ENCODE results near the gene SDHC.
"Not testable (repeated sequence)": the region's sequence is repeated elsewhere in the genome, so short reads cannot be mapped to it uniquely, and the experiment has no call there.

Gene SDHC

DNA sequence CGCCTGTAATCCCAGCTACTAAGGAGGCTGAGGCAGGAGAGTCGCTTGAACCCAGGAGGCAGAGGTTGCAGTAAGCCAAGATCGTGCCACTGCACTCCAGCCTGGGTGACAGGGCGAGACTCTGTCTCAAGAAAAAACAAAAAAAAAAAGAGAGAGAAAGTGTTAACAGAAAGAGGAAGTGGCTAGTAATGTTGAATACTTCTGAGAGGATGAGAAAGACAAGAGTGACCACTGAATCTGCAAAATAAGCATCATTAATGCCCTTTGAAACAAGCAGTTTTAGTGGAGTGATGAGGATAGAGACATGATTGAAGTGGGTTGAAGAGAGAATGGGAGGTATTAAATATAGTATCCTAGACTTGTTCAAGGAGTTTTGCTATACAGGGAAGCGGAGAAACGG lies 16.1 kb upstream of the SDHC start:
- in situ Hi-C loops (cut with HindIII; ENCODE audit: low pct_unique_long_range_greater_than_20kb, low sequenced_read_pairs) = no loop called here
- TF ChIP-seq JUND (IDR thresholded peaks at IDR 0.05; ENCODE audit: low read depth) = no peak
- no peak for DNase-seq (ENCODE audit: low read depth in 1 of 2, low spot score in 1 of 2)

DNA sequence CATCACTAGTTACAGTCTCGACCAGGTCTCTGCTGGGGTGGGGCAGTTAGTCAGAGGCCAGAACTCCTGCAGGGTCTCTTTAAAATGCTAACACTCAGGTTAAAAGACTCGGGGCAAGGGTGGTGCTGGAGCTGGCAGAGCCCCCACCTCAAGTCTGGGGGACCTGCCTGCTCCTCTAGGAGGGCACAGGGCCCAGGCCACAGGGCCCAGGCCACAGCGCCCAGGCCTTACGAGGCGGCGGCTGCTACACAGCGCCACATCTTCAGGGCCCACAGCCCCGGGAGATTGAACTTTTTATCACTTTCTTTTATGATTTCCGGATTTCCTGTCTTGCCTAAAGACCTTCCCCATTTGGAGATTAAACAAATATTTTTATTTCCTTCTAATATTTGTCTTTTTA lies 14.8 kb upstream of the SDHC start:
- no peak for TF ChIP-seq JUND (IDR thresholded peaks at IDR 0.05; ENCODE audit: low read depth)
- no peak for DNase-seq (ENCODE audit: low read depth in 1 of 2, low spot score in 1 of 2)
- in situ Hi-C loops (cut with HindIII; ENCODE audit: low pct_unique_long_range_greater_than_20kb, low sequenced_read_pairs) = no loop called here

DNA sequence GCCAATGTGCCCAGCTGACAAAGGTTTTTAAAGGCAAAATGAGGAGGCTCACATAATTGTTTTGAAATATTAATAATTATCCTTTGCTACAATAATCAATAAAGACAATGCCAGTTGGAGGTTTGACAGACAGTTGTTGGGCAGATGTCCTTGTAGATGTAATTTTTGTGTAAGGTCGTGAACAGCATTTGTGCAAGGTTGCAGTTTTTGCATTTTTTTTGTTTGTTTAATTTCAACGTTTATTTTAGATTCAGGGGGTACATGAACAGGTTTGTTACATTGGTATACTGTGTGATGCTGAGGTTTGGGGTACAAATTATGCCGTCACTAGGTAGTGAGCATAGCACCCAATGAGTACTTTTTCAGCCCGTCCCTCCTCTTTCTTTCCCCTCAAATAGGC lies 13.7 kb upstream of the SDHC start:
- no peak for TF ChIP-seq JUND (IDR thresholded peaks at IDR 0.05; ENCODE audit: low read depth)
- no peak for DNase-seq (ENCODE audit: low read depth in 1 of 2, low spot score in 1 of 2)
- in situ Hi-C loops (cut with HindIII; ENCODE audit: low pct_unique_long_range_greater_than_20kb, low sequenced_read_pairs) = no loop called here

DNA sequence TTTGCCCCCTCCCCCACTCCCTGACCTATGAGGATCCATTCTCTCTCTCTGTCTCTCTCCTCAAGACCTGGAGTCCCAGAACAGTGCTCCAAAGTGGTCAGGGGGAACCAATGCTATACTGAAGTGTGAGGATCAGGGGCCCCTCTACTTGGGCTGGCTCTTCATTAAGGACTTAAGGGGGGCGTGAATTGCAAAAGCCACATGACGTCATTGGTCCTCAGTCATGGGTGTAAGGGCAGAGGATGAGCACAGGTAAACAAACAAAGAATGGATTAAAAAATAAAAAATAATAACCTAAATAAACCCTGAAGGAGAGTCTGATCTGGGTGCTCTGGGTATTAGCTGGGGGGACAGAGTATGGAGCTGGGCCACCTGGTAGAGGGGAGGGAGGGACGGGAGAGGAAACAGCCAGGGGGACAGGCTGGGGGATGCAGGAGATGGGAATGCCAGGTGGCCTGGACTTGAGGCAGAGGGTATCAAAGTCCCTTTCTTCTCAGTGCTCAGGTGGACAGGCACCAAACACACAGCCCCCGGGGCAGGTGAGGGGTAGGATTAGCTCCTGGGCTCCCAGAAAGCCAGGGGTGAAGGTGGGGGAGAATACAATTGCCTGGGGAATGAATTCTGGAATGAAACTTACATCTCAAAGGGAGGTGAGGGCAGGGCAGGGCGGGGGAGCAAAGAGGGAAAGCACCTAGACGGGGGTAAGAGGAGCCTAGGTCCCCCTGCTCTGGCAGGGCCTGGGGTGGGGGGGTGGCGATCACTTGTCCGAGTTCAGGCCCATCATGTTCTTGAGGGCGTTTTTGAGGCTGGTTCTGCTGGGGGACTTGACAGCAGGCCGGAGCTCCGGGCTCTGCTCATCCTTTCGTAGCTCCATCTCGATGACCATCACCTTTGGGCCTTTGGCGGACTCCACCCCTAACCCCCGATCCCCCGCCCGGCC lies 9.0 kb upstream of the SDHC start:
- no peak for DNase-seq (ENCODE audit: low read depth in 1 of 2, low spot score in 1 of 2)
- in situ Hi-C loops (cut with HindIII; ENCODE audit: low pct_unique_long_range_greater_than_20kb, low sequenced_read_pairs) = no loop called here
- TF ChIP-seq JUND (IDR thresholded peaks at IDR 0.05; ENCODE audit: low read depth) = no peak

DNA sequence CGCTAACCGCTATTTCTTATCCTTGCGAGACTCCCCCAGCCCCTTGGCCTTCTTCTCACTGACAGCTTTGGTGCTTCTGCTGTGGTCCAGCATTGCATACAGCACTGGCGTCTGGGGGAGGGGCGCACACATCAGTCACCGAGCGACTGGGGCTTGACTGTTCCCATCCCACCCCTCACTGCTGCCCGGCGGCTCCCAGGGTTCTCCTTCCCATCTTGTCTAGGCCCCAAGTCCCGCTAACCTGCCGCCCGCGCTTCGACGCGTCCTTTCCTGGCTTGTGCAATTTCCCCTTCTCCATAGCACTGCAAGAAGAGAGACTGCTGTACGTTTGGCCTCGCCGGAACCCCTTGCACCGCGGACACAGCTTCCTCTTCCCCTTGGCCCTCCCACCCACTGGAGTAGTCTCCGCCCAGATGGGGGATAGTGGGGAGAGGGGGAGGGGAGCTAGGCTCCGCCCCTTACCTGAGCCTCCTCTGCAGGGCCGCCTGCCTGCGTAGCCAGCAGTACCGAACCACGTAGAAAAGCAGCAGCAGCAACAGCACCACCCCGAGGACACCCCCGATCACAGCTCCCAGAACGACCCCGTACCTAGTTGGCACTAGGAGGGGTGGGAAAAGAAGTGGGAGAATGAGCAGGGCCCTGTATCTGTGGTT lies 8.2 kb upstream of the SDHC start:
- in situ Hi-C loops (cut with HindIII; ENCODE audit: low pct_unique_long_range_greater_than_20kb, low sequenced_read_pairs) = no loop called here
- no peak for TF ChIP-seq JUND (IDR thresholded peaks at IDR 0.05; ENCODE audit: low read depth)
- no peak for DNase-seq (ENCODE audit: low read depth in 1 of 2, low spot score in 1 of 2)

DNA sequence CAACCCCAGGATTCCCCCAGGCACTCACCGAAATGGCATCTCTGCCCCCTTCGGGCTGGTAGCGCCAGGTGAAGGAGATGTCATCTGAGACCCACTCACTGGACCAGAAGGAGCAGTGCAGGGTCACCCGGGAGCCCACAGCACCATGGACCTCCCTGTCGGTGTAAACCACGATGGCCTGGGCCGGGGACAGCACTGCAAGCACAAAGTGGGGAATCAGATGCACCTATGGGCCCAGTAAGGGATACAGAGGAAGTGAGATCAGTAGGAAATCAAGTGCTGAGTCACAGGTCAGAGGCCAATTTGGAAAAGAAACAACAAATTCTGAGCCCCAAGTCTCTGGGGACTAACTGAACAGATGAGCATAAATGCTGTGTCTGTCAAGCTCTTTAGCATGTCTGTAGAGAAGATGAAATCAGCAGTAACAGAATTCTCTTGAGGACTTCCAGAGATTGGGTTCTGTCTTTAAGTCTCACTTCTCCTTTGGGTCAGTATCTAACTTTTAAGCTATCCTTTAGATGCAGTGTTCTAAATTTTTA lies 6.9 kb upstream of the SDHC start:
- in situ Hi-C loops (cut with HindIII; ENCODE audit: low pct_unique_long_range_greater_than_20kb, low sequenced_read_pairs) = no loop called here
- no peak for TF ChIP-seq JUND (IDR thresholded peaks at IDR 0.05; ENCODE audit: low read depth)
- DNase-seq (ENCODE audit: low read depth in 1 of 2, low spot score in 1 of 2) = no peak

DNA sequence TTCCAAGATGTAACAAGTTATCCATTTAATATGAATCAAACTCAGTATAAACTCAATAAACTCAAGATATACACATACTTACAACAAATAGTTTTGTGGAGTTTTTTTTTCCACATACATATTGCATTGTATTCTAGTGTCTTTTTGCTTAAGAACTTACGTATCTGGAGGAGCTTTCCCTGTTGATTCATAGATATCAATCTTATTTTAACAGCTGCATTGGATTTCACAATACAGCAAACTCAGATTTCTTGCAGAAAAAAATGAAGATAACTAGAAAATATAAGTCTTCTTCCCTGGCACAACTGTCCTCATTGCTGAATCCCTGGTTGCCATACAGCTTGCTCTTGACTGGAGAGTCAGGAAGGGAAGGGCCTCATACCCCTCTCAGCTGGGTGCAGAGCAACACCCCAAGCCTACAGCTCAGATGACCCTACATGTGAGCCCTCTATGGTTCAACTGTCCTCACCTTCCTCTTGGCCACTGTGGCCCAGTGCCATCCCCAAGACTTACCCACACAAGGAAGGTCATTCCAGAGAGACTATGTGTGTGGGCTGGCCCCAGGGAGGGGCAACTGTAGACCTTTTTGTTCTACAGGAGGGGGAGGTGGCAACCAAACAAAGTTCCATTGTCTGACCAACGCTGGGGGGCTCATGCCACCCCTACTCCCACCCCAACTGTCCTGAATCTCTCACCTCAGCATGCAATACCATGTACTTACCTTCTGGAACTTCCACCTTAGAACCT lies 6.1 kb upstream of the SDHC start:
- no peak for DNase-seq (ENCODE audit: low read depth in 1 of 2, low spot score in 1 of 2)
- in situ Hi-C loops (cut with HindIII; ENCODE audit: low pct_unique_long_range_greater_than_20kb, low sequenced_read_pairs) = no loop called here
- no peak for TF ChIP-seq JUND (IDR thresholded peaks at IDR 0.05; ENCODE audit: low read depth)

DNA sequence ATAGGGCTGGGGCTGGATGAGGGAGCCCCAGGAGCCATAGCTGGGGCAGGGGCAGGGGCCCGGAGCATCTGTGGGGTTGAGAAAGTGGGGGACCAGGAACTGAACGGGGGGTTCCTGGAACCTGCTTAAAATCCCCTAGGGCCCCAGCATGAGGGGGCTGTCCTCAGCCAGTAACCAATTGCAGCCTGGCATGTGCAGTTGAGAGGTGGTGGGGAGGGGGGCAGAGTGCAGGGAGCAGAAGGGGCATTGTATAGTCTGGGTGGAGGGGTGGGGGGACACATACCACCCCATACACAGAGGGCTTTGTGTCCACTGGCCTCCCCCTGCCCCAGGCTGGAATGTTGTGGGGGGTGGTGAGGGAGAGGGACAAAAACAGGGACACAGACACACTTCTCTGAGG lies 4.3 kb upstream of the SDHC start, which contains the start of gene MPZ:
TSS of gene MPZ (minus strand) at position 101 of the 400 bp plus-strand sequence. CDS start at position 38, 63 bp downstream.
- in situ Hi-C loops (cut with HindIII; ENCODE audit: low pct_unique_long_range_greater_than_20kb, low sequenced_read_pairs) = no loop called here

DNA sequence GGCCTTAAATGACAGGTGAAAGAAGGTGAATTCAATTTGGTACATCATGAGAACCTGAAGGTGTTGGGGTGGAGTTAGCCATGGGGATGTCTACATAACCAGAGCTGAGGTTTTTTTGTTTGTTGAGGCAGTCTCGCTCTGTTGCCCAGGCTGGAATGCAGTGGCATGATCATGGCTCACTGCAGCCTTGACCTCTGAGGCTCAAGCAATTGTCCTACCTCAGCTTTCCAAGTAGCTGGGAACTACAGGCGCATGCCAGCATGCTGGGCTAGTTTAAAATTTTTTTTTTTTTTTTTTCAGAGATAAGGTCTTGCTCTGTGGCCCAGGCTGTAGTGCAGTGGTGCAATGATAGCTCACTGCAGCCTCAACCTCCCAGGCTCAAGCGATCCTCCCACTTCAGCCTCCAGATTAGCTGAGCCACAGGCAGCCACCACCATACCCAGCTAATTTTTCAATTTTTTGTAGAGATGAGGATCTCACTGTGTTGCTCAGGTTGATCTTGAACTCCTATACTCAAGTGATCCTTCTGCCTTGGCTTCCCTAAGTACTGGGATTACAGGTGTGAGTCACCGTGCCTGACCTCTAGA lies 2.5 kb upstream of the SDHC start:
- DNase-seq (ENCODE audit: low read depth in 1 of 2, low spot score in 1 of 2) = no peak
- TF ChIP-seq JUND (IDR thresholded peaks at IDR 0.05; ENCODE audit: low read depth) = no peak
- in situ Hi-C loops (cut with HindIII; ENCODE audit: low pct_unique_long_range_greater_than_20kb, low sequenced_read_pairs) = no loop called here

More for the DNA sequence above, 4.3 kb upstream of the SDHC start, which contains the start of gene MPZ:
- DNase-seq (ENCODE audit: low read depth in 1 of 2, low spot score in 1 of 2) = no peak
- TF ChIP-seq JUND (IDR thresholded peaks at IDR 0.05; ENCODE audit: low read depth) = no peak

DNA sequence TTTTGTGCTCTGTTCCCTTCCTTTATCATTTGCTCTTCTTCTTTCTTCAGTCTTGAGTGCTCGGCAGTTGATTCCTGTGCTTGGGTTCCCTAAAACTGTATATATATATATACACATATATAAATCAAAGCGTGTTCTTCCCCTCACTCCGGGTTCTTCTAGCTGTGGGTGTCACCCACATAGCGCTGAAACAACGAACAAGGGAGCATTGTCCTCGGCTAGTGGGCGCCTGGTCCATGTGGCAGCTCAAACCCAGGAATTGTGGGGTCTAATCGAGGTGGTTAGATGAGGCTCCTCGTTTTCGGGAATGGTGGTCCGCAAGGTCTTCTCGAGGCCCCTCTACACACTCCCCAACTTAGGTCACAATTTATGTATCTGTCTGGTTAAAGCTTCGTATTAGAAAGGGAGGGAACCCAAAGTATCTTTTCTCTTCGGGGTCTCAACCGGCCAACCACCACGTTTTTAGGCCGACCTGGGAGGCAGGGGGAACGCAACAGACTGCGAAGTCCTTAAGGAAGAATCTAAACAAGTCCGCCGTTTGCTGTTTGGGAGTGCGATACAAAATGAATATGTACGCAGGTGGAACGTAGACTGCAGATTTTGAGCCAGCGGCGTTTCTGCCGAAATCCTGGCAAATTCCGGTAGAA lies 504 bp upstream of the SDHC start:
- DNase-seq (ENCODE audit: low read depth in 1 of 2, low spot score in 1 of 2) = no peak
- TF ChIP-seq JUND (IDR thresholded peaks at IDR 0.05; ENCODE audit: low read depth) = no peak
- in situ Hi-C loops (cut with HindIII; ENCODE audit: low pct_unique_long_range_greater_than_20kb, low sequenced_read_pairs) = no loop called here

DNA sequence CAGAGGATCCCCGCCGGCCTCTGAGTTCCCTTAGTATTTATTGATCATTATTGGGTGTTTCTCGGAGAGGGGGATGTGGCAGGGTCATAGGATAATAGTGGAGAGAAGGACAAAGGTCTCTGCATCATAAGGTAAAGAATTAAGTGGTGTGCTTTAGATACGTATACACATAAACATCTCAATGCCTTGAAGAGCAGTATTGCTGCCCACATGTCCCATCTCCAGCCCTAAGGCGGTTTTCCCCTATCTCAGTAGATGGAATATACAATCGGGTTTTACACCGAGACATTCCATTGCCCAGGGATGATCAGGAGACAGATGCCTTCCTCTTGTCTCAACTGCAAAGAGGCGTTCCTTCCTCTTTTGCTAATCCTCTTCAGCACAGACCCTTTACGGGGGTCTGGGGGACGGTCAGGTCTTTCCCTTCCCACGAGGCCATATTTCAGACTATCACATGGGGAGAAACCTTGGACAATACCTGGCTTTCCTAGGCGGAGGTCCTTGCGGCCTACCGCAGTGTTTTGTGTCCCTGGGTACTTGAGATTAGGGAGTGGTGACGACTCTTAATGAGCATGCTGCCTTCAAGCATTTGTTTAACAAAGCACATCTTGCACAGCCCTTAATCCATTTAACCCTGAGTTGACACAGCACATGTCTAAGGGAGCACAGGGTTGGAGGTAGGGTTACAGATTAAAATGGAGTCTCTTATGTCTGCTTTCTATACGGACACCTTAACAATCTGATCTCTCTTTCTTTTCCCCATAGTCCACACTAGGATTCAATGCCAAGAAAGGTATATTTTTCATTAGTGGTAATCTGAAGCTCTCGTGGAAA lies 1.9 kb downstream of the SDHC start:
- in situ Hi-C loops (cut with HindIII; ENCODE audit: low pct_unique_long_range_greater_than_20kb, low sequenced_read_pairs); DNase-seq (ENCODE audit: low read depth in 1 of 2, low spot score in 1 of 2): not testable (repeated sequence)

Data from T47D (cell line).